ENCODE data around the gene RBFOX1. TPM values are rescaled to one million over a fixed set of nuclear protein-coding genes. Genes with fewer than 3 reads are reported as not detected.

Gene RBFOX1
- total and polyA plus RNA-seq, 2 donors from 2014 or later: 0.24 to 0.66 TPM

- no peaks in the 10 kb centered on the region for H3K9me3 ChIP-seq (ENCODE audit: control insufficient read depth in 2 of 3, insufficient read depth in 1 of 3, low read length in 3 of 3)
These were observed 179.9 kb downstream of the RBFOX1 start for GRCh38 chr16:7512503-7512902.

GRCh38 chr16:7513429-7513828 lies 180.8 kb downstream of the RBFOX1 start:
- TF ChIP-seq, protein P1, sequence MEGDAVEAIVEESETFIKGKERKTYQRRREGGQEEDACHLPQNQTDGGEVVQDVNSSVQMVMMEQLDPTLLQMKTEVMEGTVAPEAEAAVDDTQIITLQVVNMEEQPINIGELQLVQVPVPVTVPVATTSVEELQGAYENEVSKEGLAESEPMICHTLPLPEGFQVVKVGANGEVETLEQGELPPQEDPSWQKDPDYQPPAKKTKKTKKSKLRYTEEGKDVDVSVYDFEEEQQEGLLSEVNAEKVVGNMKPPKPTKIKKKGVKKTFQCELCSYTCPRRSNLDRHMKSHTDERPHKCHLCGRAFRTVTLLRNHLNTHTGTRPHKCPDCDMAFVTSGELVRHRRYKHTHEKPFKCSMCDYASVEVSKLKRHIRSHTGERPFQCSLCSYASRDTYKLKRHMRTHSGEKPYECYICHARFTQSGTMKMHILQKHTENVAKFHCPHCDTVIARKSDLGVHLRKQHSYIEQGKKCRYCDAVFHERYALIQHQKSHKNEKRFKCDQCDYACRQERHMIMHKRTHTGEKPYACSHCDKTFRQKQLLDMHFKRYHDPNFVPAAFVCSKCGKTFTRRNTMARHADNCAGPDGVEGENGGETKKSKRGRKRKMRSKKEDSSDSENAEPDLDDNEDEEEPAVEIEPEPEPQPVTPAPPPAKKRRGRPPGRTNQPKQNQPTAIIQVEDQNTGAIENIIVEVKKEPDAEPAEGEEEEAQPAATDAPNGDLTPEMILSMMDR (IDR thresholded peaks at IDR 0.05; ENCODE audit: borderline replicate concordance, extremely low read depth, insufficient read depth): peak; percentile 26
- intact Hi-C loops (cut with DNase I): no loop called here

More at GRCh38 chr16:7512503-7512902, 179.9 kb downstream of the RBFOX1 start:
- DNase-seq (no peak), FAIRE-seq (no peak)
- TF ChIP-seq, protein P1 (IDR thresholded peaks at IDR 0.05; ENCODE audit: borderline replicate concordance, extremely low read depth, insufficient read depth): no peak
- Histone ChIP-seq H3K4me3 (ENCODE audit: low read length in 3 of 3) (no peak overlapping the region), H3K27me3 (ENCODE audit: control insufficient read depth, insufficient read depth, low read length) (no peaks in the 10 kb centered on the region), H3K36me3 (ENCODE audit: control insufficient read depth in 2 of 3, insufficient read depth in 3 of 3, low read length in 3 of 3) (no peaks in the 10 kb centered on the region), H3K9ac (ENCODE audit: low read length in 3 of 3) (no peak overlapping the region), H3K4me1 (ENCODE audit: control insufficient read depth in 2 of 3, insufficient read depth in 2 of 3, low read depth in 1 of 3, low read length in 3 of 3) (no peaks in the 10 kb centered on the region), H3K27ac (ENCODE audit: low read depth in 2 of 2, low read length in 2 of 2) (no peak overlapping the region)
- intact Hi-C loops (cut with DNase I): no loop called here

DNA sequence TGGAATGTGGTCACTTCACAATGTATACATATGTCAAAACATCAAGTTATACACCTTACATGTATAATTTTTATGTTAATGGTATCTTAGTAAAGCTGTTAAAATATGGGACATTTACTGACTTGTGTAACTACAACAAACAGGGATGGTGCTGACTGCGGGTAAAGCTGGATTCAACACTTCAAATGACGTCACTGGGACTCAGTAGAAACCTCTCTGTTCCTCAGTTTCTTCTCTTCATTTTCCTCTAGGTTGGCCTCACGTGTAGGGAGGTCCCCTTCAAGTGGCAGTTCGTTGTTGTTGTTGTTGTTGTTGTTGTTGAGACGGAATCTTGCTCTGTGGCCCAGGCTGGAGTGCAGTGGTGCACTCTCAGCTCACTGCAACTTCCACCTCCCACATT lies 182.9 kb downstream of the RBFOX1 start:
- Histone ChIP-seq H3K27ac (ENCODE audit: low read depth in 2 of 2, low read length in 2 of 2) (no peak overlapping the region), H3K4me3 (ENCODE audit: low read length in 3 of 3) (no peak overlapping the region), H3K27me3 (ENCODE audit: control insufficient read depth, insufficient read depth, low read length) (no peaks in the 10 kb centered on the region), H3K9ac (ENCODE audit: low read length in 3 of 3) (no peak overlapping the region), H3K36me3 (ENCODE audit: control insufficient read depth in 2 of 3, insufficient read depth in 3 of 3, low read length in 3 of 3) (no peaks in the 10 kb centered on the region), H3K4me1 (ENCODE audit: control insufficient read depth in 2 of 3, insufficient read depth in 2 of 3, low read depth in 1 of 3, low read length in 3 of 3) (no peaks in the 10 kb centered on the region), H3K9me3 (ENCODE audit: control insufficient read depth in 2 of 3, insufficient read depth in 1 of 3, low read length in 3 of 3) (no peaks in the 10 kb centered on the region)
- FAIRE-seq: no peak
- no peak for DNase-seq
- TF ChIP-seq, protein P1 (IDR thresholded peaks at IDR 0.05; ENCODE audit: borderline replicate concordance, extremely low read depth, insufficient read depth): no peak
- intact Hi-C loops (cut with DNase I): no loop called here

More at GRCh38 chr16:7513429-7513828, 180.8 kb downstream of the RBFOX1 start:
- FAIRE-seq (no peak), DNase-seq (no peak)
- Histone ChIP-seq H3K9me3 (ENCODE audit: control insufficient read depth in 2 of 3, insufficient read depth in 1 of 3, low read length in 3 of 3) (no peaks in the 10 kb centered on the region), H3K27me3 (ENCODE audit: control insufficient read depth, insufficient read depth, low read length) (no peaks in the 10 kb centered on the region), H3K4me3 (ENCODE audit: low read length in 3 of 3) (no peak overlapping the region), H3K36me3 (ENCODE audit: control insufficient read depth in 2 of 3, insufficient read depth in 3 of 3, low read length in 3 of 3) (no peaks in the 10 kb centered on the region), H3K4me1 (ENCODE audit: control insufficient read depth in 2 of 3, insufficient read depth in 2 of 3, low read depth in 1 of 3, low read length in 3 of 3) (no peaks in the 10 kb centered on the region), H3K9ac (ENCODE audit: low read length in 3 of 3) (no peak overlapping the region), H3K27ac (ENCODE audit: low read depth in 2 of 2, low read length in 2 of 2) (no peak overlapping the region)

- DNase-seq: peak in 2 of 5 donors; percentile 14 to 70
- TF ChIP-seq, protein P1 (IDR thresholded peaks at IDR 0.05; ENCODE audit: borderline replicate concordance, extremely low read depth, insufficient read depth): no peak
- Histone ChIP-seq H3K9me3 (ENCODE audit: control insufficient read depth in 2 of 3, insufficient read depth in 1 of 3, low read length in 3 of 3) (no peaks in the 10 kb centered on the region), H3K36me3 (ENCODE audit: control insufficient read depth in 2 of 3, insufficient read depth in 3 of 3, low read length in 3 of 3) (no peaks in the 10 kb centered on the region), H3K4me3 (ENCODE audit: low read length in 3 of 3) (no peak overlapping the region), H3K4me1 (ENCODE audit: control insufficient read depth in 2 of 3, insufficient read depth in 2 of 3, low read depth in 1 of 3, low read length in 3 of 3) (no peaks in the 10 kb centered on the region), H3K27ac (ENCODE audit: low read depth in 2 of 2, low read length in 2 of 2) (no peak overlapping the region), H3K9ac (ENCODE audit: low read length in 3 of 3) (no peak overlapping the region), H3K27me3 (ENCODE audit: control insufficient read depth, insufficient read depth, low read length) (no peaks in the 10 kb centered on the region)
- no peak for FAIRE-seq
- intact Hi-C loops (cut with DNase I): no loop called here
These were observed 184.9 kb downstream of the RBFOX1 start for GRCh38 chr16:7517496-7517895.
